Measurements from ENCODE around the gene AKAP6. TPM values are rescaled to one million over a fixed set of nuclear protein-coding genes. Genes with fewer than 3 reads are reported as not detected.

The AKAP6 gene
- total RNA-seq, 1 experiment from 2014 or later = 1.9 TPM

DNA sequence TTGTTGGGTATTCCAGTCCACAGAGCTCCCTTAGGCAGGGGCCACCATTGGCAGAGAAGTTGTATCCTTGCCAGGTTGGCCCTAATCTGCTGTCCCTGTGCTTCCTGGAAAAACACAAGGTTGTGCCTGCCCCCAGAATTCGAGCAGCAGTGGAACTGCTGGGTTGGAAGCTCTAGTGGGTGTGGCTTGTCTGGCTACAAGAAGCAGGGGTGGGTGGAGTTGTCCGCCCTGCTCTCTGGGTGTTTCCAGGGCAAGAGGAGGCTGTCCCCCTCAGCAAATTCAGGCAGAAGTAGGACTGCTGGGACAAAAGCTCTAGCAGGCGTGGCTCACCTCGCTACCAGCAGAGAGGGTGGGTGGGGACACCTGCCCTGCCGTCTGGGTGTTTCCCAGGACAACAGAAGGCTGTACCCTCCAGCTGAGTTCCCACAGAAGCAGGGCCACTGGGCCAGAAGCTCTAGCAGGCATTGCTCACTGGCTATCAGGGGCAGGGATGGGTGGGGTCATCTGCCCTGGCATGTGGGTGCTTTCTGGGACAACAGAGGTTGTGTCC is 536.8 kb downstream of the AKAP6 start:
- TF ChIP-seq EZH2phosphoT487 (IDR thresholded peaks at IDR 0.05; ENCODE audit: borderline replicate concordance) (no peak), ZFX (IDR thresholded peaks at IDR 0.05) (no peak), ZNF274 (IDR thresholded peaks at IDR 0.05; ENCODE audit: low read depth, low read length) (no peak), FOSL1 (IDR thresholded peaks at IDR 0.05; ENCODE audit: low read depth) (no peak), ELF1 (IDR thresholded peaks at IDR 0.05; ENCODE audit: borderline replicate concordance, low read depth) (no peak), POLR2AphosphoS5 (IDR thresholded peaks at IDR 0.05; ENCODE audit: low read depth, low read length) (no peak), CBX3 (IDR thresholded peaks at IDR 0.05; ENCODE audit: low read depth) (no peak), SRF (IDR thresholded peaks at IDR 0.05; ENCODE audit: low read depth) (no peak)
- TF ChIP-seq, protein P1, sequence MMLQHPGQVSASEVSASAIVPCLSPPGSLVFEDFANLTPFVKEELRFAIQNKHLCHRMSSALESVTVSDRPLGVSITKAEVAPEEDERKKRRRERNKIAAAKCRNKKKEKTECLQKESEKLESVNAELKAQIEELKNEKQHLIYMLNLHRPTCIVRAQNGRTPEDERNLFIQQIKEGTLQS (IDR thresholded peaks at IDR 0.05) = no peak
- TF ChIP-seq, protein P2, sequence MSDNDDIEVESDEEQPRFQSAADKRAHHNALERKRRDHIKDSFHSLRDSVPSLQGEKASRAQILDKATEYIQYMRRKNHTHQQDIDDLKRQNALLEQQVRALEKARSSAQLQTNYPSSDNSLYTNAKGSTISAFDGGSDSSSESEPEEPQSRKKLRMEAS (IDR thresholded peaks at IDR 0.05) = no peak
- TF ChIP-seq, protein P3, sequence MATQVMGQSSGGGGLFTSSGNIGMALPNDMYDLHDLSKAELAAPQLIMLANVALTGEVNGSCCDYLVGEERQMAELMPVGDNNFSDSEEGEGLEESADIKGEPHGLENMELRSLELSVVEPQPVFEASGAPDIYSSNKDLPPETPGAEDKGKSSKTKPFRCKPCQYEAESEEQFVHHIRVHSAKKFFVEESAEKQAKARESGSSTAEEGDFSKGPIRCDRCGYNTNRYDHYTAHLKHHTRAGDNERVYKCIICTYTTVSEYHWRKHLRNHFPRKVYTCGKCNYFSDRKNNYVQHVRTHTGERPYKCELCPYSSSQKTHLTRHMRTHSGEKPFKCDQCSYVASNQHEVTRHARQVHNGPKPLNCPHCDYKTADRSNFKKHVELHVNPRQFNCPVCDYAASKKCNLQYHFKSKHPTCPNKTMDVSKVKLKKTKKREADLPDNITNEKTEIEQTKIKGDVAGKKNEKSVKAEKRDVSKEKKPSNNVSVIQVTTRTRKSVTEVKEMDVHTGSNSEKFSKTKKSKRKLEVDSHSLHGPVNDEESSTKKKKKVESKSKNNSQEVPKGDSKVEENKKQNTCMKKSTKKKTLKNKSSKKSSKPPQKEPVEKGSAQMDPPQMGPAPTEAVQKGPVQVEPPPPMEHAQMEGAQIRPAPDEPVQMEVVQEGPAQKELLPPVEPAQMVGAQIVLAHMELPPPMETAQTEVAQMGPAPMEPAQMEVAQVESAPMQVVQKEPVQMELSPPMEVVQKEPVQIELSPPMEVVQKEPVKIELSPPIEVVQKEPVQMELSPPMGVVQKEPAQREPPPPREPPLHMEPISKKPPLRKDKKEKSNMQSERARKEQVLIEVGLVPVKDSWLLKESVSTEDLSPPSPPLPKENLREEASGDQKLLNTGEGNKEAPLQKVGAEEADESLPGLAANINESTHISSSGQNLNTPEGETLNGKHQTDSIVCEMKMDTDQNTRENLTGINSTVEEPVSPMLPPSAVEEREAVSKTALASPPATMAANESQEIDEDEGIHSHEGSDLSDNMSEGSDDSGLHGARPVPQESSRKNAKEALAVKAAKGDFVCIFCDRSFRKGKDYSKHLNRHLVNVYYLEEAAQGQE (IDR thresholded peaks at IDR 0.05; ENCODE audit: low read depth) = no peak
- Histone ChIP-seq H3K9ac (ENCODE audit: low read length) (no peak overlapping the region), H3K4me3 (replicated peaks in 1 of 2; ENCODE audit: low read depth in 1 of 2, low read length in 2 of 2) (no peak overlapping the region), H3K27me3 (ENCODE audit: insufficient read depth, low read length) (no peaks in the 10 kb centered on the region; the same call in 1 of the 2 replicates), H2AFZ (ENCODE audit: low read depth, low read length, poor library complexity, severe bottlenecking) (no peak overlapping the region), H3K9me2 (ENCODE audit: insufficient read depth) (no peaks in the 10 kb centered on the region), H3K4me1 (ENCODE audit: control insufficient read depth in 1 of 2, insufficient read depth in 2 of 2, low read length in 2 of 2) (no peaks in the 10 kb centered on the region), H3K79me2 (ENCODE audit: insufficient read depth, low read length) (no peaks in the 10 kb centered on the region), H3K4me2 (ENCODE audit: low read length) (no peak overlapping the region), H3K36me3 (ENCODE audit: control insufficient read depth in 1 of 2, insufficient read depth in 2 of 2, low read length in 2 of 2) (no peaks in the 10 kb centered on the region), H4K20me1 (ENCODE audit: insufficient read depth) (no peaks in the 10 kb centered on the region), H3K9me3 (ENCODE audit: control insufficient read depth in 1 of 2, insufficient read depth in 1 of 2, low read depth in 1 of 2, low read length in 2 of 2) (peaks cover 0 to 5% of the 10 kb centered on the region in 2 experiments; a peak in 1 of 4 replicates), H3K27ac (ENCODE audit: low read depth, low read length) (no peak overlapping the region)
- ATAC-seq (no peak), DNase-seq (ENCODE audit: low read depth, low spot score) (no peak)
- intact Hi-C loops (cut with micrococcal nuclease) = no loop called here
- ChIA-PET CTCF (no interaction called here), POLR2A (no interaction called here), RAD21 (ENCODE audit: low non-redundant PET in 1 of 2, low total read pairs in 2 of 2, uncharacterized antibody in 2 of 2, unreplicated experiment in 2 of 2) (no interaction called here)
- no TSS peak for BruUV-seq (replicated peaks)
